OCI-LY7 (cell line): ENCODE results near the gene UNC5B. TPM values are rescaled to one million over a fixed set of nuclear protein-coding genes. Genes with fewer than 3 reads are reported as not detected.

Experiments
- BruUV-seq: library from RNA; stranded (reverse); fragments of 400-500 nt; replicated peaks from 2 replicates; lab custom pipeline; 2021; lab: Mats Ljungman, UMichigan
- CTCF ChIA-PET: fragments of 300-600 bp; sonication (Branson Sonifier 250); formaldehyde crosslinking; loops from one replicate; lab custom pipeline; 2022; ENCODE audit warnings: antibody characterized with exemption; ENCODE audit not compliant: unreplicated experiment; lab: Charles Lee
- POLR2A ChIA-PET: fragments of 300-600 bp; sonication (Branson Sonifier 250); formaldehyde crosslinking; loops from one replicate; lab custom pipeline; 2022; ENCODE audit warnings: antibody characterized with exemption; lab: Charles Lee
- DNase-seq: peaks from one replicate; pipeline ENCODE4 v3.0.0-alpha.2; 2015; ENCODE audit warnings: low spot score
- H2AFZ ChIP-seq: fragments of 200-600 bp; sonication (generic), shearing (Covaris generic); 2 replicates; pipeline ENCODE4 v1.6.1; 2014; ENCODE audit warnings: mild to moderate bottlenecking, antibody characterized with exemption, low read length, moderate library complexity
- H3K27ac ChIP-seq: fragments of 200-600 bp; sonication (generic); 2 replicates; pipeline ENCODE4 v1.5.1; 2014; ENCODE audit warnings: mixed run types, low read depth, mild to moderate bottlenecking, moderate library complexity, low read length, inconsistent platforms; ENCODE audit not compliant: poor library complexity, severe bottlenecking
- H3K36me3 ChIP-seq: fragments of 200-600 bp; sonication (generic); 2 replicates; pipeline ENCODE4 v1.6.1; 2014; ENCODE audit warnings: mild to moderate bottlenecking, antibody characterized with exemption, low read length, moderate library complexity, mixed read lengths; ENCODE audit not compliant: insufficient read depth
- H3K4me1 ChIP-seq: fragments of 200-600 bp; sonication (generic); 2 replicates; pipeline ENCODE4 v1.5.1; 2014; ENCODE audit warnings: mild to moderate bottlenecking, low read length; ENCODE audit not compliant: insufficient read depth, poor library complexity, severe bottlenecking
- H3K4me2 ChIP-seq: fragments of 200-600 bp; sonication (generic); 2 replicates; pipeline ENCODE4 v1.6.1; 2014; ENCODE audit warnings: mild to moderate bottlenecking, low read length
- H3K4me3 ChIP-seq: fragments of 200-600 bp; sonication (generic); 2 replicates; pipeline ENCODE4 v1.5.1; 2014; ENCODE audit warnings: mild to moderate bottlenecking, low read depth, low read length; ENCODE audit not compliant: poor library complexity, severe bottlenecking
- H3K79me2 ChIP-seq: fragments of 200-600 bp; sonication (generic); 2 replicates; pipeline ENCODE4 v1.6.1; 2016; ENCODE audit warnings: low read depth, mild to moderate bottlenecking, low read length, moderate library complexity, mixed read lengths; ENCODE audit not compliant: insufficient read depth
- H3K9me2 ChIP-seq: fragments of 200-600 bp; sonication (generic); 2 replicates; pipeline ENCODE4 v1.6.1; 2016; ENCODE audit warnings: mild to moderate bottlenecking, low read length, mixed read lengths; ENCODE audit not compliant: insufficient read depth
- H3K9me3 ChIP-seq: fragments of 200-600 bp; sonication (generic); 2 replicates; pipeline ENCODE4 v1.6.1; 2014; ENCODE audit warnings: mild to moderate bottlenecking, mixed run types, low read length, mixed read lengths
- H4K20me1 ChIP-seq: fragments of 200-600 bp; sonication (generic); 2 replicates; pipeline ENCODE4 v1.6.1; 2014; ENCODE audit warnings: mild to moderate bottlenecking, antibody characterized with exemption, low read length, moderate library complexity, mixed read lengths; ENCODE audit not compliant: insufficient read depth
- EZH2phosphoT487 ChIP-seq: fragments of 200-600 bp; sonication (generic); IDR thresholded peaks from 2 replicates; pipeline ENCODE4 v1.6.1; 2018; ENCODE audit warnings: low read depth, borderline replicate concordance, mild to moderate bottlenecking, mixed run types, antibody characterized with exemption, low read length, moderate library complexity, mixed read lengths
- intact Hi-C: fragments of 100-400 bp; cut with micrococcal nuclease; formaldehyde crosslinking; loops from one replicate; pipeline ENCODE4 v1.10.0; 2022; ENCODE audit not compliant: unreplicated experiment
- total RNA-seq, 2 experiments: library from RNA; depleted of rRNA in 1 of 2; stranded (reverse); fragments of >200 nt in 1 of 2; shearing (Covaris generic) in 1 of 2; gene quantifications; 2 replicates each; pipeline ENCODE4 v1.2.3, GENCODE V29; 2014 to 2022
- TF ChIP-seq, protein P1 (sequence below): fragments of 200-600 bp; sonication (generic); conservative IDR thresholded peaks from 2 replicates; pipeline ENCODE4 v1.5.1; 2014; ENCODE audit warnings: mild to moderate bottlenecking, antibody characterized with exemption, low read length, moderate library complexity, mixed read lengths

Gene UNC5B
- total RNA-seq, 2 experiments from 2014 or later: not detected

DNA sequence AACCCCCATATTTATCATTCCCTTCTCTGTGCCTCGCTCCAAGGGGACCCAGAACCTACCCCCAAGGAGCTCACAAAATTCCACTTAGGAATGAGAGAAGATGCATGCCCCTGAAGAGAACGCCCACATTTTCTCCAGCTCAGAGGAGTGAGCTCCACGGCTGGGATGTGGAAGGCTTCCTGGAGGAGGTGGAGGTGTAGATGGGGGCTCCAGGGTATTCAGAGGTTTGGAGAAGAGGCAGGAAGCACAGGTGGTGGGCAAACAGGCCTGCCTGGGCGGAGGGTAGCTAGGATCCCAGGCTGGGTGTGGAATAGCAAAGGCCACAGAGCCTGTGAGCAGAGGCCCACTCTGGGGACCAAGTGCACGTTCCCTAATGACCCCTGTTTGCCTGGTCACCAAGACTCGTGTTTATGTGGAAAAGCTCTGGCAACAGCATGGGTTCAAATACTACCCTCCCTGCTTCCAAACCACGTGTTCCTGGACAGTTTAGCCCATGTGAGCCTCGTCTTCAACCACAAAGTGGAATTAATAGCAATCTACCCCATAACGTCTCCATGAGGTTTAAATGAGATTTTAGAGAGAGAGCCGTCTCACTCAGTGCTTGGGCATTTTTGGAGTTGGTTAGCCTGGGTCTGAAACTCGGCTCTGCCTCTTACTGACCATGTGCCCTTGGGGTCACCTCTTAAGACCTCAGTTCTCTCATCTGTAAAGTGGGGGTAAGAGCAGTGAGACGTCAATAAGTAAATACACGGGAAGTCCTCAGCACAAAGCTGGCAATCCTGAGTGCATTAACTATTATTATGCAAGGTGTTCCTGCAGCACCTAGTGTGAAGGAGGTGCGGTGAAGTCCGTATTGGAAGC is 24.7 kb downstream of the UNC5B start:
- no peak for DNase-seq
- CTCF ChIA-PET: no interaction called here
- no peaks in the 10 kb centered on the region for H4K20me1 ChIP-seq
- intact Hi-C loops: no loop called here
- H3K27ac ChIP-seq: no peak overlapping the region
- TF ChIP-seq EZH2phosphoT487: no peak
- TF ChIP-seq, protein P1, sequence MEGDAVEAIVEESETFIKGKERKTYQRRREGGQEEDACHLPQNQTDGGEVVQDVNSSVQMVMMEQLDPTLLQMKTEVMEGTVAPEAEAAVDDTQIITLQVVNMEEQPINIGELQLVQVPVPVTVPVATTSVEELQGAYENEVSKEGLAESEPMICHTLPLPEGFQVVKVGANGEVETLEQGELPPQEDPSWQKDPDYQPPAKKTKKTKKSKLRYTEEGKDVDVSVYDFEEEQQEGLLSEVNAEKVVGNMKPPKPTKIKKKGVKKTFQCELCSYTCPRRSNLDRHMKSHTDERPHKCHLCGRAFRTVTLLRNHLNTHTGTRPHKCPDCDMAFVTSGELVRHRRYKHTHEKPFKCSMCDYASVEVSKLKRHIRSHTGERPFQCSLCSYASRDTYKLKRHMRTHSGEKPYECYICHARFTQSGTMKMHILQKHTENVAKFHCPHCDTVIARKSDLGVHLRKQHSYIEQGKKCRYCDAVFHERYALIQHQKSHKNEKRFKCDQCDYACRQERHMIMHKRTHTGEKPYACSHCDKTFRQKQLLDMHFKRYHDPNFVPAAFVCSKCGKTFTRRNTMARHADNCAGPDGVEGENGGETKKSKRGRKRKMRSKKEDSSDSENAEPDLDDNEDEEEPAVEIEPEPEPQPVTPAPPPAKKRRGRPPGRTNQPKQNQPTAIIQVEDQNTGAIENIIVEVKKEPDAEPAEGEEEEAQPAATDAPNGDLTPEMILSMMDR: no peak
- no peak overlapping the region for H3K4me2 ChIP-seq
- peaks cover 3% of the 10 kb centered on the region for H3K4me1 ChIP-seq
- H3K9me3 ChIP-seq: no peaks in the 10 kb centered on the region
- H3K4me3 ChIP-seq: no peak overlapping the region
- H3K9me2 ChIP-seq: no peaks in the 10 kb centered on the region
- no peak overlapping the region for H2AFZ ChIP-seq
- POLR2A ChIA-PET: no interaction called here
- no peaks in the 10 kb centered on the region for H3K36me3 ChIP-seq
- no peaks in the 10 kb centered on the region for H3K79me2 ChIP-seq
- BruUV-seq: no TSS peak

DNA sequence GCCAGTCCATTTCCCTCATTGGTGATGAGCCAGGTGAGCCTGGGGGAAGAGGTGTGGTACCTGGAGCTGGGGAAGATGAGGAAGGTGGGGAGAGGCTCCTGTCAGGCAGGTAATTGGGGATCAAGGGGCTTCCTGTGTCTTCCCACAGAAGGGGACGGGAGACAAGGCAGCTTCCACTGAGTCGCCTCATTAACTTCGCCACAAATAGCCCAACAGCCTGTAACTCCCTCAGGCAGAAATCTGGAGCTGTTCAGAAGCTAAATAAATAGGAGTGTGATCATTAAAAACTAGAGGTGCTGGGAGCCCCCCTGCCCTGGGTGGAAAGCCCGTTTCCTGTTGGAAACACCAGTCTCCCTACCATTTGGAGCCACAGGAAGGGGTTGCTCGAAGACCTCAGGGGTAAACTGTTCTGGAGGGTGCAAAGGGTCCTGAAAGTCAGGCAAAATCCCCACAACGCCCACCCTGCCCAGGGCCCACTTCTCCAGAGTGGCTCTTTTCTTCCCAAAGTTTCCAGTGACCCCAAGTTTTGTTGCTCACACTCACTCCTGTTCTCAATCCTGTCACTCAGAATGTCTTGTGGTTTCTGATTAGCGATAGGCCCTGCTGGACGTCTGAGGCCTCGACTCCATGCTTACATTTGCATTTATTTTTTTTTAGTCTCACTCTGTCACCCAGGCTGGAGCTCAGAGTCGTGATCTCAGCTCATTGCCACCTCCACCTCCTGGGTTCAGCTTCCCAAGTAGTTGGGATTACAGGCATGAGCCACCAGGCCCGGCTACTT is 25.7 kb downstream of the UNC5B start:
- ChIA-PET POLR2A (no interaction called here), CTCF (no interaction called here)

More for the DNA sequence above, 25.7 kb downstream of the UNC5B start:
- Histone ChIP-seq H3K4me2 (no peak overlapping the region), H2AFZ (no peak overlapping the region), H3K4me1 (peaks cover 3% of the 10 kb centered on the region), H4K20me1 (no peaks in the 10 kb centered on the region), H3K9me2 (no peaks in the 10 kb centered on the region), H3K4me3 (no peak overlapping the region), H3K36me3 (no peaks in the 10 kb centered on the region), H3K27ac (no peak overlapping the region), H3K9me3 (no peaks in the 10 kb centered on the region), H3K79me2 (no peaks in the 10 kb centered on the region)
- TF ChIP-seq, protein P1: no peak
- TF ChIP-seq EZH2phosphoT487: no peak
- BruUV-seq: no TSS peak
- intact Hi-C loops: no loop called here
- DNase-seq: no peak
